ENCODE data around the gene ADAT3.

Gene ADAT3

DNA sequence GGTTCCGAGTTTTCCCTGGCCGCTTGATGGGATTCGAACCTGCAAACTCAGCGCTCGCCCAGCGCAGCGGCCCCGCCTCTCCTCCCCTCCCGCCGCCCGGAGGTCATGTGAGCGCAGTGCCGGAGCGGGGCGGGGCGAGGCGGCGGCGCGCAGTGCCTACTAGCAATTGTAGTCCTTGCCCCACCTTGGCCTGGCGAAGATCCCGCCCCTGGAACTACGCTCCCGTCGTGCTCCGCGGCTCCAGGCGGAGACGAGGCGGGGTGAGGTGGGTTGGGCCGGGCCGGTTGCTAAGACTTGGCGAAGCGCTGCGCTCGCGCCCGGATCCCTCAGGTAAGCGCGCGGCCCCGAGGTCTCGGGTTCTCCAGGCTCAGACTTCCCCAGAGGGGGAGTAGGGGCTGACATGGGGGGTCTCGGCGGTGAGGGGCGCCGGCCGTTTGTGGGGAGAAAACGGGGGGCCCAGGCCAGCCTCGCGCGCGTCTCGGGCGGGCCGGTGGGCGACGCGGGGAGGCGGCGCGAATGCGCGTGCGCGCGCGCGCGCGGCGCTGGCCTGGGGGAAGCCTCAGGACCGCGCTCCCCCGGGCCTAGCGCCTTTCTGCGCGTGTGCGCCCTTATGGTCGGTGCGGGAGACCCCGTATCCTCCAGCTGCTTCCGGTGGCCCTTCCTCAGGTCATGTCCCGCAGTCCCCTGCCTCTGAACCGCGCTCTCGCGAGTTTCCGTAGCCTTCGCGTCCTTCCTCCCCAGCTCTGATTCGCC lies at the start of gene ADAT3, which contains the start of gene SCAMP4:
ADAT3 (plus strand) TSS at position 290 of the 753 bp plus-strand sequence. CDS start 6,649 bp downstream, outside the sequence.
SCAMP4 (plus strand) TSS at position 290 of the 753 bp plus-strand sequence. CDS start 9,621 bp downstream, outside the sequence.
- peak within 1 kb of the TSS; percentile 81 for H3K4me3 ChIP-seq (ENCODE audit: low read depth, low read length)
- ChIA-PET POLR2A (interaction anchor here (1.0 to 1.6 kb wide), 6 partner anchors 8 to 625 kb away, joined by 3 to 11 read pairs (median 4); no protein-coding TSS in a partner anchor), CTCF (no interaction called here)
- H3K27ac ChIP-seq (ENCODE audit: extremely low read depth, low read depth, low read length): peak within 1 kb of the TSS; percentile 81
- H3K9me3 ChIP-seq (ENCODE audit: control insufficient read depth, insufficient read depth, low read depth, low read length): no peaks in the 10 kb centered on the region
- peaks cover 12% of the 10 kb centered on the region for H3K4me1 ChIP-seq (ENCODE audit: control insufficient read depth, insufficient read depth, low read length)
- H3K36me3 ChIP-seq (ENCODE audit: control insufficient read depth in 2 of 2, insufficient read depth in 1 of 2, low read length in 2 of 2): peaks cover 0 to 21% of the 10 kb centered on the region in 2 experiments; a peak in 2 of 3 replicates
- TF ChIP-seq ZNF777 (tag by site-specific recombination; IDR thresholded peaks at IDR 0.05; ENCODE audit: borderline replicate concordance): no peak
- TF ChIP-seq ZIC2 (tag by site-specific recombination; IDR thresholded peaks at IDR 0.05): peak; percentile 49
- TF ChIP-seq ZNF114 (tag by site-specific recombination; IDR thresholded peaks at IDR 0.05): no peak
- TF ChIP-seq, protein P1, sequence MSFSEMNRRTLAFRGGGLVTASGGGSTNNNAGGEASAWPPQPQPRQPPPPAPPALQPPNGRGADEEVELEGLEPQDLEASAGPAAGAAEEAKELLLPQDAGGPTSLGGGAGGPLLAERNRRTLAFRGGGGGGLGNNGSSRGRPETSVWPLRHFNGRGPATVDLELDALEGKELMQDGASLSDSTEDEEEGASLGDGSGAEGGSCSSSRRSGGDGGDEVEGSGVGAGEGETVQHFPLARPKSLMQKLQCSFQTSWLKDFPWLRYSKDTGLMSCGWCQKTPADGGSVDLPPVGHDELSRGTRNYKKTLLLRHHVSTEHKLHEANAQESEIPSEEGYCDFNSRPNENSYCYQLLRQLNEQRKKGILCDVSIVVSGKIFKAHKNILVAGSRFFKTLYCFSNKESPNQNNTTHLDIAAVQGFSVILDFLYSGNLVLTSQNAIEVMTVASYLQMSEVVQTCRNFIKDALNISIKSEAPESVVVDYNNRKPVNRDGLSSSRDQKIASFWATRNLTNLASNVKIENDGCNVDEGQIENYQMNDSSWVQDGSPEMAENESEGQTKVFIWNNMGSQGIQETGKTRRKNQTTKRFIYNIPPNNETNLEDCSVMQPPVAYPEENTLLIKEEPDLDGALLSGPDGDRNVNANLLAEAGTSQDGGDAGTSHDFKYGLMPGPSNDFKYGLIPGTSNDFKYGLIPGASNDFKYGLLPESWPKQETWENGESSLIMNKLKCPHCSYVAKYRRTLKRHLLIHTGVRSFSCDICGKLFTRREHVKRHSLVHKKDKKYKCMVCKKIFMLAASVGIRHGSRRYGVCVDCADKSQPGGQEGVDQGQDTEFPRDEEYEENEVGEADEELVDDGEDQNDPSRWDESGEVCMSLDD (tag by site-specific recombination; IDR thresholded peaks at IDR 0.05): no peak
- TF ChIP-seq ZBTB8A (tag by site-specific recombination; IDR thresholded peaks at IDR 0.05): peak; percentile 63
- peak; percentile 51; the same call in 1 of the 2 replicates for TF ChIP-seq GLIS1 (tag by site-specific recombination; IDR thresholded peaks at IDR 0.05)
- no peak for TF ChIP-seq ZNF23 (tag by site-specific recombination; IDR thresholded peaks at IDR 0.05; ENCODE audit: borderline replicate concordance)
- TF ChIP-seq ZNF768 (tag by site-specific recombination; IDR thresholded peaks at IDR 0.05): no peak
- TF ChIP-seq ZNF354C (tag by site-specific recombination; IDR thresholded peaks at IDR 0.05; ENCODE audit: borderline replicate concordance, low read depth): no peak
- TF ChIP-seq, protein P2, sequence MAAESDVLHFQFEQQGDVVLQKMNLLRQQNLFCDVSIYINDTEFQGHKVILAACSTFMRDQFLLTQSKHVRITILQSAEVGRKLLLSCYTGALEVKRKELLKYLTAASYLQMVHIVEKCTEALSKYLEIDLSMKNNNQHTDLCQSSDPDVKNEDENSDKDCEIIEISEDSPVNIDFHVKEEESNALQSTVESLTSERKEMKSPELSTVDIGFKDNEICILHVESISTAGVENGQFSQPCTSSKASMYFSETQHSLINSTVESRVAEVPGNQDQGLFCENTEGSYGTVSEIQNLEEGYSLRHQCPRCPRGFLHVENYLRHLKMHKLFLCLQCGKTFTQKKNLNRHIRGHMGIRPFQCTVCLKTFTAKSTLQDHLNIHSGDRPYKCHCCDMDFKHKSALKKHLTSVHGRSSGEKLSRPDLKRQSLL (tag by site-specific recombination; IDR thresholded peaks at IDR 0.05): no peak
- no peak for TF ChIP-seq ZFP41 (tag by site-specific recombination; IDR thresholded peaks at IDR 0.05; ENCODE audit: borderline replicate concordance)
- TF ChIP-seq ZNF133 (tag by site-specific recombination; IDR thresholded peaks at IDR 0.05): no peak
- TF ChIP-seq ZNF157 (tag by site-specific recombination; IDR thresholded peaks at IDR 0.05): no peak
- peak; percentile 89 for TF ChIP-seq KLF7 (tag by site-specific recombination; IDR thresholded peaks at IDR 0.05; ENCODE audit: borderline replicate concordance)
- no peak for TF ChIP-seq ZNF514 (tag by site-specific recombination; IDR thresholded peaks at IDR 0.05)
- TF ChIP-seq ZNF830 (tag by site-specific recombination; IDR thresholded peaks at IDR 0.05; ENCODE audit: low read depth): no peak
- TF ChIP-seq, protein P3, sequence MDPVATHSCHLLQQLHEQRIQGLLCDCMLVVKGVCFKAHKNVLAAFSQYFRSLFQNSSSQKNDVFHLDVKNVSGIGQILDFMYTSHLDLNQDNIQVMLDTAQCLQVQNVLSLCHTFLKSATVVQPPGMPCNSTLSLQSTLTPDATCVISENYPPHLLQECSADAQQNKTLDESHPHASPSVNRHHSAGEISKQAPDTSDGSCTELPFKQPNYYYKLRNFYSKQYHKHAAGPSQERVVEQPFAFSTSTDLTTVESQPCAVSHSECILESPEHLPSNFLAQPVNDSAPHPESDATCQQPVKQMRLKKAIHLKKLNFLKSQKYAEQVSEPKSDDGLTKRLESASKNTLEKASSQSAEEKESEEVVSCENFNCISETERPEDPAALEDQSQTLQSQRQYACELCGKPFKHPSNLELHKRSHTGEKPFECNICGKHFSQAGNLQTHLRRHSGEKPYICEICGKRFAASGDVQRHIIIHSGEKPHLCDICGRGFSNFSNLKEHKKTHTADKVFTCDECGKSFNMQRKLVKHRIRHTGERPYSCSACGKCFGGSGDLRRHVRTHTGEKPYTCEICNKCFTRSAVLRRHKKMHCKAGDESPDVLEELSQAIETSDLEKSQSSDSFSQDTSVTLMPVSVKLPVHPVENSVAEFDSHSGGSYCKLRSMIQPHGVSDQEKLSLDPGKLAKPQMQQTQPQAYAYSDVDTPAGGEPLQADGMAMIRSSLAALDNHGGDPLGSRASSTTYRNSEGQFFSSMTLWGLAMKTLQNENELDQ (tag by site-specific recombination; IDR thresholded peaks at IDR 0.05; ENCODE audit: low read depth): no peak
- TF ChIP-seq ZNF140 (tag by site-specific recombination; IDR thresholded peaks at IDR 0.05): no peak
- peak; percentile 99 for TF ChIP-seq SP3 (tag by site-specific recombination; IDR thresholded peaks at IDR 0.05)
- no peak for TF ChIP-seq ZSCAN23 (tag by site-specific recombination; IDR thresholded peaks at IDR 0.05)
- TF ChIP-seq ZNF596 (tag by site-specific recombination; IDR thresholded peaks at IDR 0.05): peak; percentile 6; the same call in 1 of the 2 replicates
- TF ChIP-seq, protein P4, sequence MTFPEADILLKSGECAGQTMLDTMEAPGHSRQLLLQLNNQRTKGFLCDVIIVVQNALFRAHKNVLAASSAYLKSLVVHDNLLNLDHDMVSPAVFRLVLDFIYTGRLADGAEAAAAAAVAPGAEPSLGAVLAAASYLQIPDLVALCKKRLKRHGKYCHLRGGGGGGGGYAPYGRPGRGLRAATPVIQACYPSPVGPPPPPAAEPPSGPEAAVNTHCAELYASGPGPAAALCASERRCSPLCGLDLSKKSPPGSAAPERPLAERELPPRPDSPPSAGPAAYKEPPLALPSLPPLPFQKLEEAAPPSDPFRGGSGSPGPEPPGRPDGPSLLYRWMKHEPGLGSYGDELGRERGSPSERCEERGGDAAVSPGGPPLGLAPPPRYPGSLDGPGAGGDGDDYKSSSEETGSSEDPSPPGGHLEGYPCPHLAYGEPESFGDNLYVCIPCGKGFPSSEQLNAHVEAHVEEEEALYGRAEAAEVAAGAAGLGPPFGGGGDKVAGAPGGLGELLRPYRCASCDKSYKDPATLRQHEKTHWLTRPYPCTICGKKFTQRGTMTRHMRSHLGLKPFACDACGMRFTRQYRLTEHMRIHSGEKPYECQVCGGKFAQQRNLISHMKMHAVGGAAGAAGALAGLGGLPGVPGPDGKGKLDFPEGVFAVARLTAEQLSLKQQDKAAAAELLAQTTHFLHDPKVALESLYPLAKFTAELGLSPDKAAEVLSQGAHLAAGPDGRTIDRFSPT (tag by site-specific recombination; IDR thresholded peaks at IDR 0.05): peak; percentile 57; the same call in 1 of the 2 replicates
- TF ChIP-seq KLF16 (tag by site-specific recombination; IDR thresholded peaks at IDR 0.05): peak; percentile 95
- peak; percentile 64 for TF ChIP-seq ZFHX2 (tag by site-specific recombination; conservative IDR thresholded peaks at IDR 0.05)
- 0 out of 2 replicates have a peak, but pooled peaks have one; percentile 30 for TF ChIP-seq ZNF660 (tag by site-specific recombination; IDR thresholded peaks at IDR 0.05)
- TF ChIP-seq ZNF184 (tag by site-specific recombination; IDR thresholded peaks at IDR 0.05): no peak
- TF ChIP-seq, protein P5, sequence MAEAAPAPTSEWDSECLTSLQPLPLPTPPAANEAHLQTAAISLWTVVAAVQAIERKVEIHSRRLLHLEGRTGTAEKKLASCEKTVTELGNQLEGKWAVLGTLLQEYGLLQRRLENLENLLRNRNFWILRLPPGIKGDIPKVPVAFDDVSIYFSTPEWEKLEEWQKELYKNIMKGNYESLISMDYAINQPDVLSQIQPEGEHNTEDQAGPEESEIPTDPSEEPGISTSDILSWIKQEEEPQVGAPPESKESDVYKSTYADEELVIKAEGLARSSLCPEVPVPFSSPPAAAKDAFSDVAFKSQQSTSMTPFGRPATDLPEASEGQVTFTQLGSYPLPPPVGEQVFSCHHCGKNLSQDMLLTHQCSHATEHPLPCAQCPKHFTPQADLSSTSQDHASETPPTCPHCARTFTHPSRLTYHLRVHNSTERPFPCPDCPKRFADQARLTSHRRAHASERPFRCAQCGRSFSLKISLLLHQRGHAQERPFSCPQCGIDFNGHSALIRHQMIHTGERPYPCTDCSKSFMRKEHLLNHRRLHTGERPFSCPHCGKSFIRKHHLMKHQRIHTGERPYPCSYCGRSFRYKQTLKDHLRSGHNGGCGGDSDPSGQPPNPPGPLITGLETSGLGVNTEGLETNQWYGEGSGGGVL (tag by site-specific recombination; IDR thresholded peaks at IDR 0.05): no peak
- TF ChIP-seq ZNF473 (tag by site-specific recombination; IDR thresholded peaks at IDR 0.05): no peak
